WTC11 (cell line): ENCODE data around the gene TBC1D4.

ENCODE experiments used
- CREB1 ChIP-seq: sonication (generic); formaldehyde crosslinking; IDR thresholded peaks from 2 replicates; pipeline ENCODE4 v1.8.0; 2023; ENCODE audit warnings: mild to moderate bottlenecking, missing genetic modification reagents
- CTCF ChIP-seq: fragments of 200-600 bp; IDR thresholded peaks from 2 replicates; pipeline ENCODE4 v1.8.0; 2022; ENCODE audit warnings: antibody characterized with exemption
- E2F4 ChIP-seq: sonication (generic); formaldehyde crosslinking; IDR thresholded peaks from 2 replicates; pipeline ENCODE4 v1.8.1; 2022; ENCODE audit warnings: low read depth, mild to moderate bottlenecking, moderate library complexity, missing genetic modification reagents, borderline replicate concordance
- ELF4 ChIP-seq: sonication (generic); formaldehyde crosslinking; IDR thresholded peaks from 2 replicates; pipeline ENCODE4 v1.8.1; 2022; ENCODE audit warnings: low read depth, mild to moderate bottlenecking, moderate library complexity, missing genetic modification reagents
- GABPB1 ChIP-seq: sonication (generic); formaldehyde crosslinking; IDR thresholded peaks from 2 replicates; pipeline ENCODE4 v1.8.1; 2023; ENCODE audit warnings: mild to moderate bottlenecking, missing genetic modification reagents
- IRF1 ChIP-seq: sonication (generic); formaldehyde crosslinking; IDR thresholded peaks from 2 replicates; pipeline ENCODE4 v1.8.0; 2023; ENCODE audit warnings: missing genetic modification reagents
- MAX ChIP-seq: sonication (generic); formaldehyde crosslinking; IDR thresholded peaks from 2 replicates; pipeline ENCODE4 v1.8.0; 2022; ENCODE audit warnings: mild to moderate bottlenecking, missing genetic modification reagents
- NR1H2 ChIP-seq: sonication (generic); formaldehyde crosslinking; IDR thresholded peaks from 2 replicates; pipeline ENCODE4 v1.9.0; 2021; ENCODE audit warnings: mild to moderate bottlenecking, moderate library complexity, missing genetic modification reagents
- RELA ChIP-seq: sonication (generic); formaldehyde crosslinking; IDR thresholded peaks from 2 replicates; pipeline ENCODE4 v1.8.1; 2022; ENCODE audit warnings: missing genetic modification reagents, mild to moderate bottlenecking, borderline replicate concordance
- SOX15 ChIP-seq: fragments of 250-450 bp; sonication (Bioruptor Pico); IDR thresholded peaks from 2 replicates; pipeline ENCODE4 v1.9.0; 2021; ENCODE audit warnings: mild to moderate bottlenecking
- USF2 ChIP-seq: sonication (generic); formaldehyde crosslinking; IDR thresholded peaks from 2 replicates; pipeline ENCODE4 v1.8.1; 2023; ENCODE audit warnings: mild to moderate bottlenecking, missing genetic modification reagents, moderate library complexity

- TF ChIP-seq GABPB1 (CRISPR knock-in tag) (no peak), IRF1 (CRISPR knock-in tag) (no peak), CTCF (no peak), ELF4 (no peak), CREB1 (CRISPR knock-in tag) (no peak), USF2 (CRISPR knock-in tag) (no peak), E2F4 (no peak), SOX15 (CRISPR knock-in tag) (no peak), NR1H2 (CRISPR knock-in tag) (no peak), RELA (no peak), MAX (no peak)
Measured at GRCh38 chr13:75373988-75374387, 108.0 kb downstream of the TBC1D4 start.
